HepG2 (cell line): ENCODE results near the gene NXPE4. TPM values are rescaled to one million over a fixed set of nuclear protein-coding genes. Genes with fewer than 3 reads are reported as not detected.

ENCODE experiments used
- ATAC-seq: fragments of 200-7000 bp; cut with Tn5 transposase; 3 replicates; pipeline ENCODE4 v1.9.1; 2020; ENCODE audit warnings: mild to moderate bottlenecking, moderate library complexity
- BruUV-seq: library from RNA; stranded (reverse); fragments of 400-500 nt; replicated peaks from 2 replicates; lab custom pipeline; 2021; lab: Mats Ljungman, UMichigan
- CTCF ChIA-PET: fragments of 300-600 bp; formaldehyde crosslinking; extraction: SDS; loops from one replicate; lab custom pipeline; 2021; ENCODE audit warnings: low total read pairs, inconsistent platforms, low intra/inter-chr PET ratio; lab: Yijun Ruan, JAX
- POLR2A ChIA-PET: fragments of 350-600 bp; sonication (Branson Sonifier 250); formaldehyde crosslinking; loops from one replicate; lab custom pipeline; 2020; ENCODE audit warnings: antibody characterized with exemption, inconsistent platforms; lab: Yijun Ruan, JAX
- DNase-seq: peaks from one replicate; pipeline ENCODE4 v3.0.0-alpha.2; 2015; ENCODE audit warnings: low spot score
- FAIRE-seq: peaks from 3 replicates; lab custom pipeline; 2011; peaks lifted over from hg19 to GRCh38; lab: Jason Lieb, UNC
- H2AFZ ChIP-seq: one replicate; pipeline ENCODE4 v1.6.1; 2011; ENCODE audit warnings: low read length, inconsistent platforms
- H3K27ac ChIP-seq: fragments of 300-600 bp; 3 replicates; pipeline ENCODE4 v1.8.0; 2011; ENCODE audit warnings: mixed run types, mild to moderate bottlenecking, mixed read lengths, low read length, inconsistent platforms; ENCODE audit not compliant: insufficient read depth; ENCODE audit errors: extremely low read length
- H3K27me3 ChIP-seq, 2 experiments: fragments of 200-600 bp in 1 of 2; 2 replicates in 1 of 2; 3 replicates in 1 of 2; pipeline versions ENCODE4 v1.6.0 to v1.8.0; 2011; ENCODE audit warnings: low read length in 2 of 2, mild to moderate bottlenecking in 2 of 2, moderate library complexity in 2 of 2, inconsistent platforms in 1 of 2; ENCODE audit not compliant: insufficient read depth in 2 of 2, control insufficient read depth in 1 of 2
- H3K36me3 ChIP-seq, 2 experiments: fragments of 200-600 bp in 1 of 2; replicated peaks in 1 of 2; 2 replicates in 1 of 2; 3 replicates in 1 of 2; pipeline versions ENCODE4 v1.5.1 to v1.8.0; 2011; ENCODE audit warnings: low read length in 2 of 2, inconsistent platforms in 1 of 2; ENCODE audit not compliant: insufficient read depth in 2 of 2, control insufficient read depth in 1 of 2
- H3K4me1 ChIP-seq: 2 replicates; pipeline ENCODE4 v1.5.1; 2012; ENCODE audit warnings: low read length, inconsistent platforms; ENCODE audit not compliant: insufficient read depth
- H3K4me2 ChIP-seq: 2 replicates; pipeline ENCODE4 v1.6.0; 2011; ENCODE audit warnings: low read depth, low read length, inconsistent platforms
- H3K4me3 ChIP-seq, 3 experiments: fragments of 200-600 bp in 1 of 3; sonication (generic), shearing (Covaris generic) in 1 of 3; replicated peaks in 1 of 3; 2 replicates each; pipeline ENCODE4 v1.5.1; 2011 to 2016; ENCODE audit warnings: low read length in 3 of 3, inconsistent platforms in 2 of 3, low read depth in 2 of 3, mild to moderate bottlenecking in 2 of 3, control low read depth in 1 of 3, mixed read lengths in 1 of 3; ENCODE audit not compliant: insufficient read depth in 1 of 3
- H3K79me2 ChIP-seq: one replicate; pipeline ENCODE4 v1.6.1; 2011; ENCODE audit warnings: low read length, inconsistent platforms; ENCODE audit not compliant: insufficient read depth
- H3K9ac ChIP-seq: 2 replicates; pipeline ENCODE4 v1.6.0; 2011; ENCODE audit warnings: mild to moderate bottlenecking, low read depth, low read length, inconsistent platforms; ENCODE audit not compliant: insufficient read depth
- H3K9me3 ChIP-seq: 2 replicates; pipeline ENCODE4 v1.5.1; 2012; ENCODE audit warnings: mild to moderate bottlenecking, low read length
- H4K20me1 ChIP-seq: 2 replicates; pipeline ENCODE4 v1.6.0; 2011; ENCODE audit warnings: inconsistent platforms, mild to moderate bottlenecking, low read length, moderate library complexity; ENCODE audit not compliant: insufficient read depth
- HCFC1 ChIP-seq: fragments of 150-350 bp; IDR thresholded peaks from 2 replicates; pipeline ENCODE4 v1.6.1; 2014; ENCODE audit warnings: low read depth, low read length
- HNRNPL ChIP-seq: fragments of 200-400 bp; formaldehyde crosslinking; IDR thresholded peaks from 2 replicates; pipeline ENCODE4 v1.6.1; 2017; ENCODE audit warnings: mild to moderate bottlenecking, low read depth, low read length
- KLF9 ChIP-seq: IDR thresholded peaks from 2 replicates; pipeline ENCODE4 v1.6.1; 2016; ENCODE audit warnings: low read depth
- MAX ChIP-seq: IDR thresholded peaks from 2 replicates; pipeline ENCODE4 v1.6.1; 2012; ENCODE audit warnings: inconsistent platforms
- NCOA1 ChIP-seq: sonication (generic); formaldehyde crosslinking; IDR thresholded peaks from 2 replicates; pipeline ENCODE4 v1.9.0; 2021; ENCODE audit warnings: missing genetic modification reagents
- SMAD3 ChIP-seq: sonication (generic); formaldehyde crosslinking; IDR thresholded peaks from 2 replicates; pipeline ENCODE4 v1.4.0; 2020; ENCODE audit warnings: missing genetic modification reagents
- ZBTB40 ChIP-seq, 2 experiments: fragments of 450-650 bp in 1 of 2; sonication (generic) in 1 of 2; formaldehyde crosslinking in 1 of 2; IDR thresholded peaks; 2 replicates each; pipeline versions ENCODE4 v1.6.1 to v1.8.0; 2016 to 2022; ENCODE audit warnings: antibody characterized with exemption in 1 of 2, mild to moderate bottlenecking in 1 of 2, missing genetic modification reagents in 1 of 2
- WGBS: methylation state at CpG from one replicate; pipeline ENCODE4 v1.1.6; 2017; ENCODE audit warnings: low lambda C conversion rate; 5-methylcytosine and 5-hydroxymethylcytosine counted together
- in situ Hi-C: cut with HindIII; loops from 2 replicates; pipeline ENCODE4 v1.10.0; 2017; ENCODE audit warnings: low pct_unique_long_range_greater_than_20kb; ENCODE audit not compliant: extremely low pct_ligation_motif_present
- intact Hi-C: fragments of 100-400 bp; cut with micrococcal nuclease; formaldehyde crosslinking; loops from one replicate; pipeline ENCODE4 v1.10.0; 2022; ENCODE audit not compliant: unreplicated experiment
- polyA plus RNA-seq, 8 experiments: library from polyadenylated mRNA; depleted of rRNA in 3 of 8; stranded (reverse) in 7 of 8; unstranded in 1 of 8; fragments of >200 nt; fragmentation: Illumina TruSeq in 4 of 8; extraction: Trizol in 4 of 8; gene quantifications; 2 replicates each; pipeline versions ENCODE4 v1.2.1 to v1.2.3, GENCODE V29; 2011 to 2016; ENCODE audit warnings: low read depth in 4 of 8, missing spikeins in 1 of 8, mixed read lengths in 1 of 8; ENCODE audit not compliant: insufficient read depth in 1 of 8
- total RNA-seq, 5 experiments: library from RNA; depleted of rRNA; stranded (reverse); fragments of >200 nt; fragmentation: Illumina TruSeq; extraction: Trizol; gene quantifications; 2 replicates each; pipeline ENCODE4 v1.2.3, GENCODE V29; 2016; ENCODE audit warnings: low read depth in 1 of 5
- TF ChIP-seq, protein P1 (sequence below): sonication (generic); formaldehyde crosslinking; IDR thresholded peaks from 2 replicates; pipeline ENCODE4 v1.5.1; 2020; ENCODE audit warnings: mild to moderate bottlenecking, missing genetic modification reagents, moderate library complexity

Gene NXPE4
- total and polyA plus RNA-seq, 2 of the 13 experiments (the other 11 are each of a cell fraction or from before 2014, with no cell fraction given), result not detected

DNA sequence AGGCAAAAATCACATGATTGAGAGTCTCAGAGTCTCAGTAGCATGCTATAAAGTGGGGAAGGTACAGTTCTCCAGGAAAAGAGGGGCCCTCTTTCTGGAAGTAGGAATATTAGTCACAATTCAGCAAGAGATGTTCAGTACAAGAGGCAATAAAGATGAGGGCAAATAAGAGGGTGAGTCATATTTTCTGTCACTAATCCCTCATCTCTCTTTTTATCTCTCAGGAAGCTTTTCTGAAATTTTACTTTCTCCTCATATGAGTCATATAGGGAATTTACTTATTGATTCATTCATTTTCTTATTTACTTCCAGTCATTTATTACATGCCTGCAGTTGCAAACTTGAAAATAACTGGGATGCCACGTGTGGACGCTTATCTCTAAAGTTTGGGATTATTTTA, 32.5 kb downstream of the NXPE4 start:
- 5% methylated on average over 2 of the region's 2 CpGs for WGBS
- no peak overlapping the region for H3K4me3 ChIP-seq
- H2AFZ ChIP-seq, result no peak overlapping the region
- FAIRE-seq (no peak), ATAC-seq (no peak), DNase-seq (no peak)
- H3K79me2 ChIP-seq, result no peaks in the 10 kb centered on the region
- H3K27ac ChIP-seq, result no peak overlapping the region
- intact Hi-C loops (no loop called here), in situ Hi-C loops (no loop called here)
- no peaks in the 10 kb centered on the region; a peak in 1 of 5 replicates for H3K27me3 ChIP-seq
- H3K9ac ChIP-seq, result no peak overlapping the region
- CTCF ChIA-PET, result no interaction called here
- no peak overlapping the region for H3K4me2 ChIP-seq
- POLR2A ChIA-PET, result no interaction called here
- H3K36me3 ChIP-seq, result no peaks in the 10 kb centered on the region
- no TSS peak for BruUV-seq
- H4K20me1 ChIP-seq, result no peaks in the 10 kb centered on the region
- no peaks in the 10 kb centered on the region for H3K9me3 ChIP-seq
- no peak for TF ChIP-seq HNRNPL
- no peak for TF ChIP-seq NCOA1 (CRISPR knock-in tag)
- no peak for TF ChIP-seq ZBTB40 (IDR thresholded peaks at IDR 0.05)
- no peak for TF ChIP-seq ZBTB40 (CRISPR knock-in tag; IDR thresholded peaks at IDR 0.05)
- no peak for TF ChIP-seq KLF9 (CRISPR knock-in tag)
- TF ChIP-seq, protein P1, sequence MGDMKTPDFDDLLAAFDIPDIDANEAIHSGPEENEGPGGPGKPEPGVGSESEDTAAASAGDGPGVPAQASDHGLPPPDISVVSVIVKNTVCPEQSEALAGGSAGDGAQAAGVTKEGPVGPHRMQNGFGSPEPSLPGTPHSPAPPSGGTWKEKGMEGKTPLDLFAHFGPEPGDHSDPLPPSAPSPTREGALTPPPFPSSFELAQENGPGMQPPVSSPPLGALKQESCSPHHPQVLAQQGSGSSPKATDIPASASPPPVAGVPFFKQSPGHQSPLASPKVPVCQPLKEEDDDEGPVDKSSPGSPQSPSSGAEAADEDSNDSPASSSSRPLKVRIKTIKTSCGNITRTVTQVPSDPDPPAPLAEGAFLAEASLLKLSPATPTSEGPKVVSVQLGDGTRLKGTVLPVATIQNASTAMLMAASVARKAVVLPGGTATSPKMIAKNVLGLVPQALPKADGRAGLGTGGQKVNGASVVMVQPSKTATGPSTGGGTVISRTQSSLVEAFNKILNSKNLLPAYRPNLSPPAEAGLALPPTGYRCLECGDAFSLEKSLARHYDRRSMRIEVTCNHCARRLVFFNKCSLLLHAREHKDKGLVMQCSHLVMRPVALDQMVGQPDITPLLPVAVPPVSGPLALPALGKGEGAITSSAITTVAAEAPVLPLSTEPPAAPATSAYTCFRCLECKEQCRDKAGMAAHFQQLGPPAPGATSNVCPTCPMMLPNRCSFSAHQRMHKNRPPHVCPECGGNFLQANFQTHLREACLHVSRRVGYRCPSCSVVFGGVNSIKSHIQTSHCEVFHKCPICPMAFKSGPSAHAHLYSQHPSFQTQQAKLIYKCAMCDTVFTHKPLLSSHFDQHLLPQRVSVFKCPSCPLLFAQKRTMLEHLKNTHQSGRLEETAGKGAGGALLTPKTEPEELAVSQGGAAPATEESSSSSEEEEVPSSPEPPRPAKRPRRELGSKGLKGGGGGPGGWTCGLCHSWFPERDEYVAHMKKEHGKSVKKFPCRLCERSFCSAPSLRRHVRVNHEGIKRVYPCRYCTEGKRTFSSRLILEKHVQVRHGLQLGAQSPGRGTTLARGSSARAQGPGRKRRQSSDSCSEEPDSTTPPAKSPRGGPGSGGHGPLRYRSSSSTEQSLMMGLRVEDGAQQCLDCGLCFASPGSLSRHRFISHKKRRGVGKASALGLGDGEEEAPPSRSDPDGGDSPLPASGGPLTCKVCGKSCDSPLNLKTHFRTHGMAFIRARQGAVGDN (CRISPR knock-in tag), result no peak
- no peak for TF ChIP-seq MAX
- no peak for TF ChIP-seq SMAD3
- TF ChIP-seq HCFC1, result no peak
- TF ChIP-seq, all 625 proteins: peak for 0
- H3K4me1 ChIP-seq, result no peaks in the 10 kb centered on the region
